Thyroid gland (tissue), 4 donors: ENCODE results near the gene COL8A1.

Source experiments
- CTCF ChIP-seq, 6 experiments: fragments of 200-600 bp in 3 of 6; fragments of 450-650 bp in 3 of 6; sonication (generic) in 3 of 6; IDR thresholded peaks; one replicate each; pipeline ENCODE4 v1.5.1; 2016 to 2019; ENCODE audit warnings: antibody characterized with exemption in 6 of 6, mild to moderate bottlenecking in 2 of 6, inconsistent platforms in 1 of 6, moderate library complexity in 1 of 6
- POLR2A ChIP-seq, 2 donors: fragments of 450-650 bp; IDR thresholded peaks; one replicate each; pipeline ENCODE4 v1.6.1; 2017; ENCODE audit warnings: antibody characterized with exemption in 2 of 2, mild to moderate bottlenecking in 2 of 2, moderate library complexity in 1 of 2

DNA sequence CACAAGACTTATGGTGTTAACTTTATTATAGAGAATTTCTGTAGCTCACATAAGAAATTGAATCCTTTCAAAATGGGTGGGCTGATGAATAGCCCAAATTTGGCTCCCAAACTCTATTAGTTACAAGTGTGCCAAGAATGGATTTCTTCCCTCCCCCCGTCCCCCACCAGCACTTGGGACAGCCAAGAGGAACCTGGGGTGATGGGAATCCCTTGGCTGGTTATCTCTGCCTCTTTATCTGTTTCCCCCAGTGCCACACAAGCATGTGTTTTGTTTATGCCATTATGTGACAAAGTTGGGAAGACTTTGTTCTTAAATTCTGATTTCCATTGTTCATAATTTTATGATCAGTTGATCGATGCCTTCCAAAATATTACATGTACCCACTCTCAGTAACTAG lies 207.6 kb downstream of the COL8A1 start:
- TF ChIP-seq CTCF (IDR thresholded peaks at IDR 0.05) (no peak), POLR2A (IDR thresholded peaks at IDR 0.05) (no peak)
